Measurements from ENCODE around the gene RNU7-1.

DNA sequence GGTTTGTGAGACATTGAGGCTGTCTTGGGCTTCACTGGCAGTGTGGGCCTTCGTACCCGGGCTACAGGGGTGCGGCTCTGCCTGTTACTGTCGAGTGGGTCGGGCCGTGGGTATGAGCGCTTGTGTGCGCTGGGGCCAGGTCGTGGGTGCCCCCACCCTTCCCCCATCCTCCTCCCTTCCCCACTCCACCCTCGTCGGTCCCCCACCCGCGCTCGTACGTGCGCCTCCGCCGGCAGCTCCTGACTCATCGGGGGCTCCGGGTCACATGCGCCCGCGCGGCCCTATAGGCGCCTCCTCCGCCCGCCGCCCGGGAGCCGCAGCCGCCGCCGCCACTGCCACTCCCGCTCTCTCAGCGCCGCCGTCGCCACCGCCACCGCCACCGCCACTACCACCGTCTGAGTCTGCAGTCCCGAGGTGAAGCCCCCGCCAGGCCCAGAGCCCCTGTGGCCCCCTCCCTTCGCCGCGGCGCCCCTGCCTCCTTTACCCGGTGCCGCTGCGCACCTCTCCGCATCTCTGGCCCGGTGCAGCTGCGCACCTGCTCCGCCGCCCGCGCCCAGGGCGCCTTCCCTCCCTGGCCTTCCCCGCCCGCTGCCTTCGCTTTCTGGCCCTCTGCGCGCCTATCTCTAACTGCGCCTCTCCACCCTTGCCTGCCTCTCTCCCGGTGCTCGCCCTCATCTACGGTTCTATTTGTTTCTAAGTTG lies 29.2 kb upstream of the RNU7-1 start, which contains the start of gene ENO2:
- TF ChIP-seq, protein P1, sequence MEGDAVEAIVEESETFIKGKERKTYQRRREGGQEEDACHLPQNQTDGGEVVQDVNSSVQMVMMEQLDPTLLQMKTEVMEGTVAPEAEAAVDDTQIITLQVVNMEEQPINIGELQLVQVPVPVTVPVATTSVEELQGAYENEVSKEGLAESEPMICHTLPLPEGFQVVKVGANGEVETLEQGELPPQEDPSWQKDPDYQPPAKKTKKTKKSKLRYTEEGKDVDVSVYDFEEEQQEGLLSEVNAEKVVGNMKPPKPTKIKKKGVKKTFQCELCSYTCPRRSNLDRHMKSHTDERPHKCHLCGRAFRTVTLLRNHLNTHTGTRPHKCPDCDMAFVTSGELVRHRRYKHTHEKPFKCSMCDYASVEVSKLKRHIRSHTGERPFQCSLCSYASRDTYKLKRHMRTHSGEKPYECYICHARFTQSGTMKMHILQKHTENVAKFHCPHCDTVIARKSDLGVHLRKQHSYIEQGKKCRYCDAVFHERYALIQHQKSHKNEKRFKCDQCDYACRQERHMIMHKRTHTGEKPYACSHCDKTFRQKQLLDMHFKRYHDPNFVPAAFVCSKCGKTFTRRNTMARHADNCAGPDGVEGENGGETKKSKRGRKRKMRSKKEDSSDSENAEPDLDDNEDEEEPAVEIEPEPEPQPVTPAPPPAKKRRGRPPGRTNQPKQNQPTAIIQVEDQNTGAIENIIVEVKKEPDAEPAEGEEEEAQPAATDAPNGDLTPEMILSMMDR (IDR thresholded peaks at IDR 0.05): no peak
- no peak for TF ChIP-seq POLR2A (IDR thresholded peaks at IDR 0.05)

Data from Peyer's patch (tissue), 4 donors.